ENCODE measurements around the gene GTF3C4. TPM values are rescaled to one million over a fixed set of nuclear protein-coding genes. Genes with fewer than 3 reads are reported as not detected.

Gene GTF3C4
- total and polyA plus RNA-seq, 2 of the 13 experiments (the other 11 are each of a cell fraction or from before 2014, with no cell fraction given) = 2.6 to 12.9 TPM

DNA sequence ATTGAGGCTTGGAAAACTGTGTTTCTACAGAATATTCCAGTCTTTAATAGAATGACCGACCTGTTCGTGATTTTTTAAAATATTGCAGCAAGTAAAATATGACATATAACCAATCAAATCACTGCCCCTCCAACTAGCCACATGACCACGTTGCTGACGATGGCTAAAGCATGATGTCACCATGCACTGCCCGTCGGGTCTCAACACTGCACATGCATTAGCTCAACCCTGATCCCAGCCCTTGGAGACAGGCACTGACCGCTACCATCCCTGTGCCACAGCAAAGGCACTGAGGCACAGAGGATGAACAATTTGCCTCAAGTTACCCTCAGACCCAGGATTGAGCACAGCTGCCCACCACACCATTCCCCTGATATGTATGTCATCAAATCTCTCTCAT, 14.0 kb upstream of the GTF3C4 start:
- WGBS (ENCODE audit: low lambda C conversion rate) = 91% methylated on average over 6 of the region's 7 CpGs
- no peak overlapping the region for H3K9ac ChIP-seq (ENCODE audit: insufficient read depth, low read depth, low read length)
- H3K4me1 ChIP-seq (ENCODE audit: insufficient read depth, low read length) = no peaks in the 10 kb centered on the region
- H3K9me3 ChIP-seq (ENCODE audit: low read length) = no peaks in the 10 kb centered on the region
- no peak overlapping the region for H2AFZ ChIP-seq (ENCODE audit: low read length)
- POLR2A ChIA-PET = no interaction called here
- peaks cover 11 to 53% of the 10 kb centered on the region in 2 experiments for H3K36me3 ChIP-seq (replicated peaks in 1 of 2; ENCODE audit: control insufficient read depth in 1 of 2, insufficient read depth in 2 of 2, low read length in 2 of 2)
- no peak overlapping the region for H3K27ac ChIP-seq (ENCODE audit: extremely low read length, insufficient read depth, low read length)
- no peak overlapping the region for H3K4me2 ChIP-seq (ENCODE audit: low read depth, low read length)
- no peak for TF ChIP-seq NONO (IDR thresholded peaks at IDR 0.05)
- no peak for TF ChIP-seq NONO (CRISPR knock-in tag; conservative IDR thresholded peaks at IDR 0.05)
- TF ChIP-seq RBFOX2 (IDR thresholded peaks at IDR 0.05; ENCODE audit: low read depth, low read length) = no peak
- no peak for TF ChIP-seq MEF2D (CRISPR knock-in tag; IDR thresholded peaks at IDR 0.05)
- TF ChIP-seq, protein P1, sequence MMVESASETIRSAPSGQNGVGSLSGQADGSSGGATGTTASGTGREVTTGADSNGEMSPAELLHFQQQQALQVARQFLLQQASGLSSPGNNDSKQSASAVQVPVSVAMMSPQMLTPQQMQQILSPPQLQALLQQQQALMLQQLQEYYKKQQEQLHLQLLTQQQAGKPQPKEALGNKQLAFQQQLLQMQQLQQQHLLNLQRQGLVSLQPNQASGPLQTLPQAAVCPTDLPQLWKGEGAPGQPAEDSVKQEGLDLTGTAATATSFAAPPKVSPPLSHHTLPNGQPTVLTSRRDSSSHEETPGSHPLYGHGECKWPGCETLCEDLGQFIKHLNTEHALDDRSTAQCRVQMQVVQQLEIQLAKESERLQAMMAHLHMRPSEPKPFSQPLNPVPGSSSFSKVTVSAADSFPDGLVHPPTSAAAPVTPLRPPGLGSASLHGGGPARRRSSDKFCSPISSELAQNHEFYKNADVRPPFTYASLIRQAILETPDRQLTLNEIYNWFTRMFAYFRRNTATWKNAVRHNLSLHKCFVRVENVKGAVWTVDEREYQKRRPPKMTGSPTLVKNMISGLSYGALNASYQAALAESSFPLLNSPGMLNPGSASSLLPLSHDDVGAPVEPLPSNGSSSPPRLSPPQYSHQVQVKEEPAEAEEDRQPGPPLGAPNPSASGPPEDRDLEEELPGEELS (CRISPR knock-in tag; IDR thresholded peaks at IDR 0.05) = no peak
- no peak for TF ChIP-seq AGO2 (optimal IDR thresholded peaks at IDR 0.05; ENCODE audit: low read depth, low read length)
- TF ChIP-seq, protein P2, sequence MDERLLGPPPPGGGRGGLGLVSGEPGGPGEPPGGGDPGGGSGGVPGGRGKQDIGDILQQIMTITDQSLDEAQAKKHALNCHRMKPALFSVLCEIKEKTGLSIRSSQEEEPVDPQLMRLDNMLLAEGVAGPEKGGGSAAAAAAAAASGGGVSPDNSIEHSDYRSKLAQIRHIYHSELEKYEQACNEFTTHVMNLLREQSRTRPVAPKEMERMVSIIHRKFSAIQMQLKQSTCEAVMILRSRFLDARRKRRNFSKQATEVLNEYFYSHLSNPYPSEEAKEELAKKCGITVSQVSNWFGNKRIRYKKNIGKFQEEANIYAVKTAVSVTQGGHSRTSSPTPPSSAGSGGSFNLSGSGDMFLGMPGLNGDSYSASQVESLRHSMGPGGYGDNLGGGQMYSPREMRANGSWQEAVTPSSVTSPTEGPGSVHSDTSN (CRISPR knock-in tag; IDR thresholded peaks at IDR 0.05) = no peak
- no peak for TF ChIP-seq ZNF382 (CRISPR knock-in tag; IDR thresholded peaks at IDR 0.05; ENCODE audit: borderline replicate concordance)
- ATAC-seq = no peak
- DNase-seq (ENCODE audit: low spot score) = no peak
- H3K27me3 ChIP-seq (ENCODE audit: control insufficient read depth in 1 of 2, insufficient read depth in 2 of 2, low read length in 2 of 2) = no peaks in the 10 kb centered on the region
- CTCF ChIA-PET (ENCODE audit: low intra/inter-chr PET ratio, low total read pairs) = no interaction called here
- no peak overlapping the region for H3K4me3 ChIP-seq (replicated peaks in 1 of 3; ENCODE audit: insufficient read depth in 1 of 3, low read depth in 2 of 3, low read length in 3 of 3)
- no TSS peak for BruUV-seq (replicated peaks)
- in situ Hi-C loops (cut with HindIII; ENCODE audit: extremely low pct_ligation_motif_present, low pct_unique_long_range_greater_than_20kb) (no loop called here), intact Hi-C loops (cut with micrococcal nuclease; ENCODE audit: unreplicated experiment) (no loop called here)
- no peak for FAIRE-seq
- H4K20me1 ChIP-seq (ENCODE audit: insufficient read depth, low read length) = no peaks in the 10 kb centered on the region
- H3K79me2 ChIP-seq (ENCODE audit: insufficient read depth, low read length) = no peaks in the 10 kb centered on the region
